HepG2 (cell line): Measurements from ENCODE around the gene ZC3H18. TPM values are rescaled to one million over a fixed set of nuclear protein-coding genes. Genes with fewer than 3 reads are reported as not detected.

Experiments
- ADNP ChIP-seq: sonication (generic); formaldehyde crosslinking; IDR thresholded peaks from 2 replicates; pipeline ENCODE4 v1.4.0; 2020; ENCODE audit warnings: missing genetic modification reagents
- ATF7-NPFF ChIP-seq: sonication (generic); formaldehyde crosslinking; IDR thresholded peaks from 2 replicates; pipeline ENCODE4 v1.8.1; 2023; ENCODE audit warnings: mild to moderate bottlenecking, low read depth, missing genetic modification reagents, moderate library complexity
- CERS6 ChIP-seq: sonication (generic); formaldehyde crosslinking; IDR thresholded peaks from 2 replicates; pipeline ENCODE4 v1.5.0; 2020; ENCODE audit warnings: missing genetic modification reagents
- JUND ChIP-seq: sonication (generic); formaldehyde crosslinking; IDR thresholded peaks from 2 replicates; pipeline ENCODE4 v1.8.0; 2022; ENCODE audit warnings: mild to moderate bottlenecking, missing genetic modification reagents
- KLF6 ChIP-seq: IDR thresholded peaks from 2 replicates; pipeline ENCODE4 v1.8.0; 2016; ENCODE audit warnings: missing biosample characterization, missing genetic modification reagents
- LRRFIP1 ChIP-seq: sonication (generic); formaldehyde crosslinking; conservative IDR thresholded peaks from 2 replicates; pipeline ENCODE4 v1.4.0; 2020; ENCODE audit warnings: missing genetic modification reagents
- MAFK ChIP-seq, 2 experiments: IDR thresholded peaks in 1 of 2; conservative IDR thresholded peaks in 1 of 2; 2 replicates each; pipeline ENCODE4 v1.6.1; 2011; ENCODE audit warnings: improper control_type of control experiment in 2 of 2, low read length in 2 of 2
- NFIB ChIP-seq: sonication (generic); formaldehyde crosslinking; IDR thresholded peaks from 2 replicates; pipeline ENCODE4 v1.9.0; 2021; ENCODE audit warnings: missing genetic modification reagents, mild to moderate bottlenecking, borderline replicate concordance
- PAX8 ChIP-seq: sonication (generic); formaldehyde crosslinking; IDR thresholded peaks from 2 replicates; pipeline ENCODE4 v1.8.0; 2022; ENCODE audit warnings: mild to moderate bottlenecking, missing genetic modification reagents, borderline replicate concordance
- PCBP2 ChIP-seq: fragments of 200-400 bp; formaldehyde crosslinking; optimal IDR thresholded peaks from 2 replicates; pipeline ENCODE3; 2018; ENCODE audit warnings: low read length, low read depth; ENCODE audit not compliant: poor library complexity, severe bottlenecking
- RAD51 ChIP-seq: fragments of 450-650 bp; IDR thresholded peaks from 2 replicates; pipeline ENCODE4 v1.6.1; 2016; ENCODE audit warnings: borderline replicate concordance
- SIX4 ChIP-seq: sonication (generic); formaldehyde crosslinking; IDR thresholded peaks from 2 replicates; pipeline ENCODE4 v1.4.0; 2020; ENCODE audit warnings: missing genetic modification reagents
- SMAD1 ChIP-seq: sonication (generic); formaldehyde crosslinking; IDR thresholded peaks from 2 replicates; pipeline ENCODE4 v1.4.0; 2020; ENCODE audit warnings: missing genetic modification reagents, low read depth, mild to moderate bottlenecking, borderline replicate concordance
- SP4 ChIP-seq: sonication (generic); formaldehyde crosslinking; IDR thresholded peaks from 2 replicates; pipeline ENCODE4 v1.8.1; 2023; ENCODE audit warnings: mild to moderate bottlenecking, missing genetic modification reagents
- STAT6 ChIP-seq: sonication (generic); formaldehyde crosslinking; IDR thresholded peaks from 2 replicates; pipeline ENCODE4 v1.4.0; 2020; ENCODE audit warnings: missing genetic modification reagents, mild to moderate bottlenecking, borderline replicate concordance
- TBX3 ChIP-seq: fragments of 450-650 bp; IDR thresholded peaks from 2 replicates; pipeline ENCODE4 v1.6.1; 2017; ENCODE audit warnings: antibody characterized with exemption, mild to moderate bottlenecking, inconsistent platforms, borderline replicate concordance
- TIGD3 ChIP-seq: sonication (generic); formaldehyde crosslinking; IDR thresholded peaks from 2 replicates; pipeline ENCODE4 v1.5.1; 2020; ENCODE audit warnings: mild to moderate bottlenecking, missing genetic modification reagents, borderline replicate concordance
- ZNF468 ChIP-seq: sonication (generic); formaldehyde crosslinking; IDR thresholded peaks from 2 replicates; pipeline ENCODE4 v1.8.0; 2022; ENCODE audit warnings: mild to moderate bottlenecking, moderate library complexity, missing genetic modification reagents
- ZNF562 ChIP-seq: sonication (generic); formaldehyde crosslinking; IDR thresholded peaks from 2 replicates; pipeline ENCODE4 v1.8.0; 2022; ENCODE audit warnings: missing genetic modification reagents, borderline replicate concordance
- ZNF704 ChIP-seq: sonication (generic); formaldehyde crosslinking; IDR thresholded peaks from 2 replicates; pipeline ENCODE4 v1.8.1; 2023; ENCODE audit warnings: mild to moderate bottlenecking, inconsistent platforms, moderate library complexity, missing genetic modification reagents, borderline replicate concordance
- ZNF768 ChIP-seq: sonication (generic); formaldehyde crosslinking; IDR thresholded peaks from 2 replicates; pipeline ENCODE4 v1.4.0; 2020; ENCODE audit warnings: missing genetic modification reagents
- ZNF790 ChIP-seq: sonication (generic); formaldehyde crosslinking; IDR thresholded peaks from 2 replicates; pipeline ENCODE4 v1.8.0; 2022; ENCODE audit warnings: missing genetic modification reagents, mild to moderate bottlenecking, borderline replicate concordance
- polyA plus RNA-seq, 8 experiments: library from polyadenylated mRNA; depleted of rRNA in 3 of 8; stranded (reverse) in 7 of 8; unstranded in 1 of 8; fragments of >200 nt; fragmentation: Illumina TruSeq in 4 of 8; extraction: Trizol in 4 of 8; gene quantifications; 2 replicates each; pipeline versions ENCODE4 v1.2.1 to v1.2.3, GENCODE V29; 2011 to 2016; ENCODE audit warnings: low read depth in 4 of 8, missing spikeins in 1 of 8, mixed read lengths in 1 of 8; ENCODE audit not compliant: insufficient read depth in 1 of 8
- total RNA-seq, 5 experiments: library from RNA; depleted of rRNA; stranded (reverse); fragments of >200 nt; fragmentation: Illumina TruSeq; extraction: Trizol; gene quantifications; 2 replicates each; pipeline ENCODE4 v1.2.3, GENCODE V29; 2016; ENCODE audit warnings: low read depth in 1 of 5

The ZC3H18 gene
- total and polyA plus RNA-seq, 2 of the 13 experiments (the other 11 are each of a cell fraction or from before 2014, with no cell fraction given), result 11.2 to 27.4 TPM

- peak; percentile 35; the same call in 1 of the 2 replicates for TF ChIP-seq ZNF768 (CRISPR knock-in tag)
- TF ChIP-seq TIGD3 (CRISPR knock-in tag), result no peak
- TF ChIP-seq SMAD1, result no peak
- no peak for TF ChIP-seq KLF6
- no peak for TF ChIP-seq ATF7-NPFF (CRISPR knock-in tag)
- no peak for TF ChIP-seq NFIB (CRISPR knock-in tag)
- TF ChIP-seq STAT6 (CRISPR knock-in tag), result no peak
- 0 out of 2 replicates have a peak, but pooled peaks have one; percentile 36 for TF ChIP-seq ZNF562 (CRISPR knock-in tag)
- no peak for TF ChIP-seq SP4 (CRISPR knock-in tag)
- no peak for TF ChIP-seq MAFK (conservative IDR thresholded peaks at IDR 0.05 in 1 of 2, IDR thresholded peaks at IDR 0.05 in 1 of 2; ENCODE audit: low read length in 2 of 2)
- 0 out of 2 replicates have a peak, but pooled peaks have one; percentile 15 for TF ChIP-seq PAX8 (CRISPR knock-in tag)
- TF ChIP-seq SIX4 (CRISPR knock-in tag), result no peak
- TF ChIP-seq ADNP (CRISPR knock-in tag), result no peak
- no peak for TF ChIP-seq TBX3
- TF ChIP-seq RAD51, result no peak
- TF ChIP-seq ZNF790 (CRISPR knock-in tag), result peak; percentile 28; the same call in 1 of the 2 replicates
- TF ChIP-seq LRRFIP1, result no peak
- TF ChIP-seq PCBP2, result no peak
- TF ChIP-seq CERS6 (CRISPR knock-in tag), result no peak
- TF ChIP-seq ZNF704 (CRISPR knock-in tag), result no peak
- no peak for TF ChIP-seq ZNF468
- TF ChIP-seq JUND (CRISPR knock-in tag), result 0 out of 2 replicates have a peak, but pooled peaks have one; percentile 15
Observed at GRCh38 chr16:88569614-88569984, 604 bp upstream of the ZC3H18 start (continued).
